Measurements from ENCODE around the gene GSS.

- TF ChIP-seq EZH2 (IDR thresholded peaks at IDR 0.05; ENCODE audit: insufficient read depth, poor library complexity, severe bottlenecking) = no peak
- TF ChIP-seq EZH2phosphoT487 (IDR thresholded peaks at IDR 0.05; ENCODE audit: insufficient read depth, low read depth) = no peak
These were observed 44.2 kb upstream of the GSS start for GRCh38 chr20:34999782-35000181.
